PC-3 (cell line): ENCODE measurements around the gene GAL3ST1.

Experiments used
- CTCF ChIP-seq: fragments of 300-600 bp; sonication (generic); conservative IDR thresholded peaks from 2 replicates; pipeline ENCODE4 v1.5.1; 2017; ENCODE audit warnings: antibody characterized with exemption, low read depth, mild to moderate bottlenecking, low read length
- EZH2phosphoT487 ChIP-seq: fragments of 300-600 bp; sonication (generic); IDR thresholded peaks from 2 replicates; pipeline ENCODE4 v1.6.1; 2018; ENCODE audit warnings: mild to moderate bottlenecking, antibody characterized with exemption, low read length, borderline replicate concordance

- TF ChIP-seq CTCF: no peak
- no peak for TF ChIP-seq EZH2phosphoT487
These were observed 32.2 kb upstream of the GAL3ST1 start, which contains the start of gene TCN2 for GRCh38 chr22:30606455-30607299.
